PC-9 (cell line): ENCODE data around the gene FAM222B. TPM values are rescaled to one million over a fixed set of nuclear protein-coding genes. Genes with fewer than 3 reads are reported as not detected.

Experiments used
- BruUV-seq: library from RNA; stranded (reverse); fragments of 400-500 nt; replicated peaks from 2 replicates; lab custom pipeline; 2021; lab: Mats Ljungman, UMichigan
- CTCF ChIA-PET: fragments of 300-600 bp; sonication (Branson Sonifier 250); formaldehyde crosslinking; loops from one replicate; lab custom pipeline; 2022; ENCODE audit warnings: antibody characterized with exemption; lab: Charles Lee
- POLR2A ChIA-PET: fragments of 300-600 bp; sonication (Branson Sonifier 250); formaldehyde crosslinking; loops from one replicate; lab custom pipeline; 2022; ENCODE audit warnings: antibody characterized with exemption; ENCODE audit not compliant: unreplicated experiment; lab: Charles Lee
- DNase-seq, 2 experiments: peaks; one replicate each; pipeline versions ENCODE4 v3.0.0 to v3.0.0-alpha.2; 2015 to 2022; ENCODE audit warnings: mixed read lengths in 1 of 2
- H2AFZ ChIP-seq: fragments of 200-600 bp; sonication (generic); 2 replicates; pipeline ENCODE4 v1.8.1; 2017; ENCODE audit warnings: antibody characterized with exemption
- H3F3A ChIP-seq: fragments of 200-600 bp; sonication (generic); 2 replicates; pipeline ENCODE4 v1.8.1; 2017; ENCODE audit warnings: antibody characterized with exemption, mild to moderate bottlenecking, low read depth; ENCODE audit not compliant: insufficient read depth
- H3K27ac ChIP-seq: fragments of 200-600 bp; sonication (generic); 2 replicates; pipeline ENCODE4 v1.6.1; 2016; ENCODE audit warnings: mixed run types
- H3K27me3 ChIP-seq: fragments of 200-600 bp; sonication (generic); 2 replicates; pipeline ENCODE4 v1.6.1; 2016; ENCODE audit warnings: low read depth, mixed run types; ENCODE audit not compliant: insufficient read depth
- H3K36me3 ChIP-seq: fragments of 200-600 bp; sonication (generic); 2 replicates; pipeline ENCODE4 v1.6.1; 2016; ENCODE audit warnings: low read depth, mixed run types
- H3K4me1 ChIP-seq: fragments of 200-600 bp; sonication (generic); replicated peaks from 2 replicates; pipeline ENCODE4 v1.6.1; 2016; ENCODE audit warnings: mixed run types; ENCODE audit not compliant: insufficient read depth
- H3K4me2 ChIP-seq: fragments of 200-600 bp; sonication (generic); 2 replicates; pipeline ENCODE4 v1.6.1; 2017; ENCODE audit warnings: mixed run types
- H3K4me3 ChIP-seq: fragments of 200-600 bp; sonication (generic); 2 replicates; pipeline ENCODE4 v1.6.1; 2016; ENCODE audit warnings: mixed run types
- H3K79me2 ChIP-seq: fragments of 200-600 bp; sonication (generic); 2 replicates; pipeline ENCODE4 v1.6.1; 2017; ENCODE audit warnings: low read depth, mixed run types
- H3K9me2 ChIP-seq: fragments of 200-600 bp; sonication (generic); 2 replicates; pipeline ENCODE4 v1.8.1; 2017; ENCODE audit warnings: mild to moderate bottlenecking; ENCODE audit not compliant: insufficient read depth
- H3K9me3 ChIP-seq: fragments of 200-600 bp; sonication (generic); 2 replicates; pipeline ENCODE4 v1.8.1; 2016; ENCODE audit warnings: low read depth; ENCODE audit not compliant: insufficient read depth
- H4K20me1 ChIP-seq: fragments of 200-600 bp; sonication (generic); 2 replicates; pipeline ENCODE4 v1.8.1; 2017; ENCODE audit not compliant: insufficient read depth
- CTCF ChIP-seq: fragments of 200-600 bp; sonication (generic); conservative IDR thresholded peaks from 2 replicates; pipeline ENCODE4 v1.6.1; 2017; ENCODE audit warnings: mixed run types, antibody characterized with exemption, mild to moderate bottlenecking, moderate library complexity
- EZH2 ChIP-seq: fragments of 200-600 bp; sonication (generic); IDR thresholded peaks from 2 replicates; pipeline ENCODE4 v1.8.0; 2017; ENCODE audit warnings: antibody characterized with exemption, low read depth
- intact Hi-C: fragments of 100-400 bp; cut with micrococcal nuclease; formaldehyde crosslinking; loops from one replicate; pipeline ENCODE4 v1.10.0; 2022; ENCODE audit not compliant: unreplicated experiment
- total RNA-seq: library from RNA; stranded (reverse); gene quantifications from 2 replicates; pipeline ENCODE4 v1.2.3, GENCODE V29; 2021

The FAM222B gene
- total RNA-seq, 1 experiment from 2014 or later, result 26.4 TPM

- Histone ChIP-seq H2AFZ (peak within 1 kb of the TSS; percentile 86), H3K4me2 (peak within 1 kb of the TSS; percentile 97), H3K36me3 (peaks cover 6% of the 10 kb centered on the region), H3K4me3 (peak within 1 kb of the TSS; percentile 82), H3K9me2 (no peaks in the 10 kb centered on the region), H3K79me2 (peaks cover 15% of the 10 kb centered on the region), H3F3A (peaks cover 58% of the 10 kb centered on the region; the same call in 1 of the 2 replicates), H3K4me1 (peaks cover 19% of the 10 kb centered on the region), H3K27ac (peak within 1 kb of the TSS; percentile 17; the same call in 1 of the 2 replicates), H3K9me3 (no peaks in the 10 kb centered on the region), H3K27me3 (no peaks in the 10 kb centered on the region), H4K20me1 (no peaks in the 10 kb centered on the region)
- intact Hi-C loops, result no loop called here
- no TSS peak for BruUV-seq
- TF ChIP-seq CTCF, result no peak
- TF ChIP-seq EZH2, result no peak
- CTCF ChIA-PET, result interaction anchor here (0.8 kb wide), 1 partner anchor 126 kb away, joined by 3 read pairs; no protein-coding TSS in a partner anchor
- DNase-seq, result no peak
- POLR2A ChIA-PET, result interaction anchor here (0.5 to 1.1 kb wide), 8 partner anchors 8 to 910 kb away, joined by 3 to 18 read pairs (median 6); partner anchors contain the start of genes RPL23A and TLCD1
These were observed 130.9 kb downstream of the FAM222B start, which contains the start of gene PROCA1 for GRCh38 chr17:28711723-28712031. Gene PROCA1 (minus strand): TSS chr17:28711888. CDS start chr17:28711660, 228 bp downstream.

GRCh38 chr17:28710861-28711722, 131.5 kb downstream of the FAM222B start:
- H2AFZ ChIP-seq, result peak overlapping the region; percentile 86
- POLR2A ChIA-PET, result interaction anchor here (0.5 to 1.1 kb wide), 12 partner anchors 8 to 368 kb away, joined by 3 to 18 read pairs (median 6); partner anchors contain the start of genes RPL23A and TLCD1

More at GRCh38 chr17:28710861-28711722, 131.5 kb downstream of the FAM222B start:
- intact Hi-C loops, result no loop called here
- Histone ChIP-seq H3F3A (peaks cover 58% of the 10 kb centered on the region; the same call in 1 of the 2 replicates), H3K79me2 (peaks cover 9% of the 10 kb centered on the region), H3K36me3 (peaks cover 6% of the 10 kb centered on the region), H3K9me3 (no peaks in the 10 kb centered on the region), H3K4me3 (peak overlapping the region; percentile 82), H3K4me2 (peak overlapping the region; percentile 97), H3K27ac (peak overlapping the region; percentile 17; the same call in 1 of the 2 replicates), H3K4me1 (peaks cover 14% of the 10 kb centered on the region), H4K20me1 (no peaks in the 10 kb centered on the region), H3K27me3 (no peaks in the 10 kb centered on the region), H3K9me2 (no peaks in the 10 kb centered on the region)
- TF ChIP-seq CTCF (no peak), EZH2 (no peak)
- BruUV-seq, result no TSS peak
- peak; percentile 66 to 95 for DNase-seq
- CTCF ChIA-PET, result interaction anchor here (0.5 to 0.8 kb wide), 3 partner anchors 67 to 126 kb away, joined by 3 to 4 read pairs (median 4); no protein-coding TSS in a partner anchor
